ENCODE measurements around the gene MT1HL1.

DNA sequence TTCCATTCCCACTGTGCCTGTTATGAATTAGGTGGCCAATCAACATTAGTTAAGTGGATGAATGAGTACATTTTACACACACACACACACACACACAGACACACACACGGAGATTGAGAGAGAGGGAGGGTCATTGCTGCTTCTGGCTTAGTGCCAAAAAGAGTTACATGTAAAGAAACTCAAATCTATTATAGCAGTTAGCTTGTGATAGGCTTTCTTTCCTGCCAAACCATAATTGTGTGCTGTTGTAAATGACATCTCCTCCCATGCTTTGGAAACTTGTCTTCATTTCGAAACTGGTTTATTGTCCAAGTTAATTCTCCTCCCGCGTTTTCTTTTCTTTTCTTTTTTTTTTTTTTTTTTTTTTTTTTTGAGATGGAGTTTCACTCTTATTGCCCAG is 1.4 kb upstream of the MT1HL1 start:
- TF ChIP-seq, protein P1, sequence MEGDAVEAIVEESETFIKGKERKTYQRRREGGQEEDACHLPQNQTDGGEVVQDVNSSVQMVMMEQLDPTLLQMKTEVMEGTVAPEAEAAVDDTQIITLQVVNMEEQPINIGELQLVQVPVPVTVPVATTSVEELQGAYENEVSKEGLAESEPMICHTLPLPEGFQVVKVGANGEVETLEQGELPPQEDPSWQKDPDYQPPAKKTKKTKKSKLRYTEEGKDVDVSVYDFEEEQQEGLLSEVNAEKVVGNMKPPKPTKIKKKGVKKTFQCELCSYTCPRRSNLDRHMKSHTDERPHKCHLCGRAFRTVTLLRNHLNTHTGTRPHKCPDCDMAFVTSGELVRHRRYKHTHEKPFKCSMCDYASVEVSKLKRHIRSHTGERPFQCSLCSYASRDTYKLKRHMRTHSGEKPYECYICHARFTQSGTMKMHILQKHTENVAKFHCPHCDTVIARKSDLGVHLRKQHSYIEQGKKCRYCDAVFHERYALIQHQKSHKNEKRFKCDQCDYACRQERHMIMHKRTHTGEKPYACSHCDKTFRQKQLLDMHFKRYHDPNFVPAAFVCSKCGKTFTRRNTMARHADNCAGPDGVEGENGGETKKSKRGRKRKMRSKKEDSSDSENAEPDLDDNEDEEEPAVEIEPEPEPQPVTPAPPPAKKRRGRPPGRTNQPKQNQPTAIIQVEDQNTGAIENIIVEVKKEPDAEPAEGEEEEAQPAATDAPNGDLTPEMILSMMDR (IDR thresholded peaks at IDR 0.05; ENCODE audit: low read depth, low read length, poor library complexity, severe bottlenecking) = no peak
- TF ChIP-seq EZH2phosphoT487 (IDR thresholded peaks at IDR 0.05; ENCODE audit: borderline replicate concordance, low read length) = no peak
